ENCODE data around the gene SLC29A2.
A peak's percentile ranks its signal among the peaks of the same experiment; 100 is the strongest.
"Not testable (repeated sequence)": the region's sequence is repeated elsewhere in the genome, so short reads cannot be mapped to it uniquely, and the experiment has no call there.

SLC29A2 gene

DNA sequence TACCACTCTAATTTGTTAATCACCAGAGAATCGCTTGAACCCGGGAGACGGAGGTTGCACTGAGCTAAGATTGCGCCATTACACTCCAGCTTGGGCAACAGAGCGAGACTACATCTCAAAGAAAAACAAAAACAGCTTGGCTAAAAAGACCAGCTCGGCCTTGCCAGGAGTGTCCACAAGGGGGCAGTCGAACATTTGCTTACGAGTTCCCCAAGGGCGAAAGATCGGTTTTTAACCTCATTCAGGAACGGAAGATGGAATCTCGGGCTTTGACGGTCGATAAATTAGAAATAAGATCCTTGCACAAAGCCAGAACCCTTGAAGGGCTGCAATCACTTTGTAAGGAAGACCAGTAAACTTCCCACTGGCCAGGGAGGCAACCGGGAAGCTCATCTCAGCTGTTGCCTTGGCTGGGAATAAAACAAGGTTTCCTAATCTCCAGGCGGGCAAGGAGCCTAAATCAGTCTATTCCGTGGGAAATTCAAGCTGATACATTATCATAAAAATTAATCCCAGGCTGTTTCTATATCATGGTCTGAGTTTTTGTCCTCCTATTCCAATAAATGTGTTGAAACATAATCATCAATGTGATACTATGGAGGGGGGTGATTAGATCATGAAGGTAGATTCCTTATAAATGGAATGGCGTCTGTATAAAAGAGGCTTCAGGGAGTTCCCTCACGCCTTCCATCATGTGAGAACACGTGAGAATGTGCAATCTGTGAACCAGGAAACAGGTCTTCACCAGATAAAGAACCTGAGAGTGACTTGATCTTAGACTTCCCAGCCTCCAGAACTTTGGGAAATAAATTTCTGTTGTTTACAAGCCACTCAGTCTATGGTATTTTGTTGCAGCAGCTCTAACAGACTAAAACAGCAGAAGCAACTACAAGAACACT is 14.9 kb upstream of the SLC29A2 start:
- DNase-seq (ENCODE audit: low read depth in 2 of 2), result peak; percentile 78 to 87

DNA sequence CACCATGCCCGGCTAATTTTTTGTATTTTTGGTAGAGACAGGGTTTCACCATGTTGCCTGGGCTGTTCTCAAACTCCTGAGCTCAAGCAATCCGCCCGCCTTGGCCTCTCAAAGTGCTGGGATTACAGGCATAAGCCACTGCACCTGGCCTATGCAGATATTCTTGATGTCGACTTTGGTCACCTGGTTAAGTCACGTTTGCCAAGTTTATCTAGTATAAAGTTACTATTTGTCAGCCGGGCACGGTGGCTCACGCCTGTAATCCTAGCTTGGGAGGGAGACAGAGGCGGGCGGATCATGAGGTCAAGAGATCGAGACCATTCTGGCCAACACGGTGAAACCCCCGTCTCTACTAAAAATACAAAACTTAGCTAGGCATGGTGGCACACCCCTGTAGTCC is 12.8 kb upstream of the SLC29A2 start:
- DNase-seq (ENCODE audit: low read depth in 2 of 2), result not testable (repeated sequence)

DNA sequence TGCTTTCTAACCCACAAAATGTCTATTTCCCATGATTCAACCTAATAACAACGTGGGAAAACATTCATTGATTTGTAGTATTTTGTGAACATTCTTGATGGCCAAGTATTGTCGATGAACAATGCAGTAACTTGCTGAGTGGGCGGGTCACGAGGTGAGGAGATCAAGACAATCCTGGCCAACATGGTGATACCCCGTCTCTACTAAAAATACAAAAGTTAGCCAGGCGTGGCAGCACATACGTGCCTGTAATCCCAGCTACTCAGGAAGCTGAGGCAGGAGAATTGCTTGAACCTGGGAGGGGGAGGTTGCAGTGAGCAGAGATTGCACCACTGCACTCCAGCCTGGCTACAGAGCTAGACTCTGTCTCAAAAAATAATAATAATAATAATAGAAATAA is 8.7 kb upstream of the SLC29A2 start:
- not testable (repeated sequence) for DNase-seq (ENCODE audit: low read depth in 2 of 2)

DNA sequence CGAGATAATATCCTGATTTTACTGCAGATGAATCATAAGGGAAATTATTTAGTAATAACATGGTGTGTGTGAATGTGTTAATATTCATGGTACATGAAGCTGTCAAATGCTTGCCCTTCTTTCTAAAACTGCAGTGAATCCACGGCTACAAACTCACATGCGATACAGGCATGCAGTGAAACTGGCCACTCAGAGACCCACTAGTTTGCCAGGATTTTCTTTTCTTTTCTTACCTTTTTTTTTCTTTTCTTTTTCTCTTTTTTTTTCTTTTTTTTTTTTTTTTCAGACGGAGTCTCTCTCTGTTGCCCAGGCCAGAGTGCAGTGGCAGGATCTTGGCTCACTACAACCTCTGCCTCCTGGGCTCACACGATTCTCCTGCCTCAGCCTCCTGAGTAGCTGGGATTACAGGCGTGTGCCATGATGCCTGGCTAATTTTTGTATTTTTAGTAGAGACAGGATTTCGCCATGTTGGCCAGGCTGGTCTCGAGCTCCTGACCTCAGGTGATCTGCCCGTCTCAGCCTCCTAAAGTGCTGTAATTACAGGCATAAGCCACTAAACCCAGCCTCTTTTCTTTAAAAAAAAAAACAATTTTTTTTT is 2.2 kb upstream of the SLC29A2 start:
- not testable (repeated sequence) for DNase-seq (ENCODE audit: low read depth in 2 of 2)

DNA sequence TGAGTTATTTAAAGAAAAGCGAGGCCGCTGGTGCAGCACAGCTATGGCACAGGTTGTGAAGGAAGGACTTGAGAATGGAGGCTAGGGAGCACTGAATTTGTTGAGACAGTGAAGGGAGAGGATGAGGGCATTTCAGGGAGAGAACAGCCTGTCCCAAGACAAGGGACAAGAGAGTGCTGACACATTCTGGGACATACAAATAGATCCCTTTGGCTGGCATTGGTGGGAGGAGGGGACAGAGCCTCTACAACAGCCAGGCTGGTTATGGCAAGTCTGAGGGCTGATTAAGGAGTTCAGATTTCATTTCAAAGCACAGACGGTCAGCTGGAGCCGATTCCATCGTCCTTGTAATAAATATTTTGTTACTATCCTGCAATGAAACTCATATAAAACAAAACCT is 1.7 kb upstream of the SLC29A2 start:
- no peak for DNase-seq (ENCODE audit: low read depth in 2 of 2)

DNA sequence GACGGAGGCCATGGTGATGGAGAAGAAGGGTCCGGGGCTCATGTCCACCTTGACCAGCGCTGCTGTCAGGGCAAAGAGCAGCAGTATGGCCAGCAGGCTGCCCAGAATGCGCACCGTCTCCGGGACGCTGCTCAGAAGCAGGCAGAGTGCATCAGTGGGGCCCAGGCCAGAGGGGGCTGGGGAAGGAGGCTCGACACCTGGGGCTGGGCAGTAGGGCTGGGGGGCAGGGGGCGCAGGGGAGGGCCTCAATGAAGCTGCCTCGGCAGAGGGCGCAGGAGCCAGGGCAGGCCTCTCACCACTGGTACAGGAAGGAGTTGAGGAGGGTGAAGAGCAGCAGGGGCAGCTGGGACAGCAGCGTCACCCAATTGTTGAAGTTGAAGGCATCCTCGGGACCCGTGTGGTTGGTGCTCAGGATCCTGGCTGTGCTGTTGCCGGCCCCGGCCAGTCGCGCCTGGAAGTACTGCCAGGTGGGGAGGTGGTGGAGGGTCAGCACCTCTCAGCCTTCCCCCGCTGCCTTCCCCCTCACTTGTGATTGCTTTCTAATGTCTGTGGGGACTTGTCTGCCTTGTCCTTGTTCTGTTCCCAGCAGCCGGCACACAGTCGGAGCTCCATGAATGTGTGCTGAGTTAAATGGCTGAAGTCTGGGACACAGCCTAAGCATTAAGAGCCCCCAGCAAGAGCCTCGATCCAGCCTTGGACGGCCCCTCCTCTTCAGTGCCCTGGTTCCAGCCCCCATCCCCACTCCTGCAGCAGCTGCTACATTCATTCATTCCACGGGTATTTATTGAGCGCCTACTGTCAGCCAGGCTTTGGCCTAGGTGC is 2.3 kb downstream of the SLC29A2 start:
- DNase-seq (ENCODE audit: low read depth in 2 of 2), result no peak

DNA sequence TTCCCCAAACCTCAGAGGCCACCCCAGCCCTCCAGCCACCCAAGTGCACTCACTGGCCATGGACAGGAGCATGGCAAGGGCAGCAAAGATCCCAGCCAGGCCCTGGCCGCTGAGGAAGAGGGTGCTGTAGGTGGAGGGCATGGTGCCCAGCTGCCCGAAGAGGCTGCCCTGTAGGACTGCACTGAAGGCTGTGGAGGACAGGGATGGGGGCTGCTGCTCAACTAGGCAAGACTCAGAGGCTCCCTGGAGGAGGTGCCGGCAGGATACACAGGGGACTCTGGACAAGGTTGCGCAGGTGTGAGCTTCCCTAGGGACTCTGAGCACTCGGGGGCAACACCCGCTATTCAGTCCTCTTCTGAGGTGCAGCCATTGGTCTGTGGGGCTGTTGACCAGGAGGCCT is 3.1 kb downstream of the SLC29A2 start:
- no peak for DNase-seq (ENCODE audit: low read depth in 2 of 2)

DNA sequence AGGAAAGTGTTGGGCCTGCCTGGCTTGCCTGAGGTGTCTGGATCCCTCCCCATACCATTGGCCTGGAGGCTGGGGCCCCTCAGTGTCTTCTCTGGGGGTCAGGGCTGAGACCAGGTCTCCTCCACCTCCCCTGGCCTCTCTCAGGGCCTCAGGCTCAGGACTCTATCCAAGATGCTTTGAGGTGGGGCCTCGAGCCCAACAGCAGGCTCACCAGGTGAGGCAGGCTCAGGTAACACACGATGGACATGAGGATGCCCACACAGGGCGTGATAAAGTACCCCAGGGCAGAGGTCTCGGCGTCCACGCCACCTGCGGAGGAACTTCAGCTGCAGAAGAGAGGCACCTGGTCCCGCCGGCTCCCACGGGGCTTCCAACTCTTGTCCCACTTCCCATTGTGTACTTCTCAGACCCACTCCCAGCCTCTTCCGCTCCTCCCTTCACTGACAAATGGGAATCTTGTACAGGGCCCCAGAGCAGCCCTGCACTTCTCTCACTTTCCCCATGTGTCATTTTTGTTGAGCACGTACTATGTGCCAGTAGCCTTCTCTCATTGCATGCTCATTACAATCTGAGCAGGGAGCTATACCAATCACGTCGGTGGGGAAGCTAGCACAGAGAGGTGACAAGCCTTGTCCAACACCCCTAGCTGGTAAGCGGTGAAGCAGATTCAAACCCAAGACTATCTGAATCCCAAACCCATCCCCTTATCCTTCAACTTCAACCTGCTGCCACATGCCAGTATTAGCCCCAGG is 3.8 kb downstream of the SLC29A2 start:
- no peak for DNase-seq (ENCODE audit: low read depth in 2 of 2)

DNA sequence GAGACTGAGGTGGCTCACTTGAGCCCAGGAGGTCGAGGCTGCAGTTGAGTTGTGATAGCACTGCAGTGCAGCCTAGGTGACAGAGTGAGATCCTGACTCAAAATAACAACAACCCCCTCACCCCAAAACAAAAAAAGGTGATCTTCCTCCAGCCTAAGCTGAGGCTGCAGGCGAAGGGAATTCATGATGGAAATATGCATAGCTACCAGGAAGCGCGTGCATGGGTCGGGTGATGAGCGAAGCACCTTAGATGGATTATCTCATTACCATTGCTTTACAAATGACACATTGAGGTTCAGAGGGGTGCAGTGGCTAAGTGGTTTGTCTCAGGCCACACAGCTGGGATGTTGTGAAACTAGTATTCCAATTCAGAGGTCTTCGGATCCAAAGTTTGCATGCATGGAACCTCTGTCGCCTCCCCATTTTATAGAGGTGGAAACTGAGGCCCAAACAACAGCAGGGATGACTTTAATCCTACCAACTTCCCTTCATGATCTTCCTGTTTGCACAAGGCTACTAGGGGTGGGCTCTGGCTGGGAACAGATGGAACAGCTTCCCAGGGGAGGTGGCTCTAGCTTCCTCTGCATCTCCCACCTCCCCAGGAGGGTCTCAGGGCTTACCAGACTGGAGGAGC is 4.6 kb downstream of the SLC29A2 start:
- DNase-seq (ENCODE audit: low read depth in 2 of 2), result no peak

DNA sequence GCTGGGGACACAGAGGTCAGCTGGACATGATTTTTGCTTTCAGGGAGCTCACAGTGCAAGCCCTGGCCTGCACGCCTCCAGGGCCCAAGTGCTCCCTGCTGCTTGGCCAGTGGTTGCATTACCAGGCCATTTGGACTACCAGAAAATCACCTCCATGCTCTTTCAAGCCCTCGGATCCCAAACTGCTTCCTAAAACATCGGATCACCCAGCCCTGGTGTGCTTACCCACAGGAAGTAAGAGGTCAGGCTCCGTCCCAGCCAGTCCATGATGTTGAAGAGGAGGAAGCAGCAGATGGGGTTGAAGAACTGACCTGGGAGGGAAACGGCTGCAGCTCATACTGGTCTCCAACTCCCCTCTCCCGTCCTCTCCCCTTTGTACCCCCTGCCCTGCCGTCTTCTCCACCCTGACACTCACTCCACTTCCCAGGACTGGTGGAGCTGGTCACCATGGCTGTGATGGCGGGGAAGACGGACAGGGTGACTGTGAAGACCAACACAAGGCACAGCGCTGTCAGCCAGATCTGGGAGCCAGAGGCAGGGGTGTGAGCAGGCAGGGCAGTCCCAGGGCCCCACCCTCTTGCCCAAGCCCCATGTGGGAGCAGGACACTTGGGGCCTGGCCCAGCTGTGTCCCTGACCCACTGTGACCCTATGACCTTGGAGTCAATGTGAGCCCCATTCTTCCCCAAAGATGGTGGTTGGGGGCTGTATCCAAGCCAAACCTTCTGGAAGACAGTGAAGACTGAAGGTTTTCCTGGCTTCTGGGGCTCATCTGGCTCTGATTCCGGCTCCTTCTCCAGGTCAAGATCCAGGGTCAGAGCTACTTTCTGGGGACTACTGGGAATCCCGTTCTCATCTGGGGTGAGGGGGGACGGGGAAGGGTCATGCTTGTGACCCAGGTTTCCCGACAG is 5.6 kb downstream of the SLC29A2 start:
- no peak for DNase-seq (ENCODE audit: low read depth in 2 of 2)

DNA sequence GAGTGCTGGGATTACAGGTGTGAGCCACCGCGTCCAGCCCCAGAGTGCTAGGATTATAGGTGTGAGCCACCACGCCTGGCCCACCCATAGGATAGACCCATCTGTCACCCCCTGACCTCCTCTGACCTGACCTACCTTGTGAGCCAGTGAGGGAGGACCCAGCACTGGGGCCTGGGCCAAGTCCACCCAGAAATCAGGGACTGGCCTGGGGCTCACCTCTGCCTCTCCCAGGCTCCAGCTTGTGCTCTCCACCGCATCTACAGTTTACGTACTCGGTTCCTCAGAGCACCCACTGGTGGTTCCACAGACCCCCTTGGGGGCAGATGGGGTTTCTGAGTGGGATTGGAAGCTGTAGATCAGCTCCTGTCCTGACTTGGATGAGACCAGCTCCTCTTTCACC is 6.4 kb downstream of the SLC29A2 start:
- no peak for DNase-seq (ENCODE audit: low read depth in 2 of 2)

DNA sequence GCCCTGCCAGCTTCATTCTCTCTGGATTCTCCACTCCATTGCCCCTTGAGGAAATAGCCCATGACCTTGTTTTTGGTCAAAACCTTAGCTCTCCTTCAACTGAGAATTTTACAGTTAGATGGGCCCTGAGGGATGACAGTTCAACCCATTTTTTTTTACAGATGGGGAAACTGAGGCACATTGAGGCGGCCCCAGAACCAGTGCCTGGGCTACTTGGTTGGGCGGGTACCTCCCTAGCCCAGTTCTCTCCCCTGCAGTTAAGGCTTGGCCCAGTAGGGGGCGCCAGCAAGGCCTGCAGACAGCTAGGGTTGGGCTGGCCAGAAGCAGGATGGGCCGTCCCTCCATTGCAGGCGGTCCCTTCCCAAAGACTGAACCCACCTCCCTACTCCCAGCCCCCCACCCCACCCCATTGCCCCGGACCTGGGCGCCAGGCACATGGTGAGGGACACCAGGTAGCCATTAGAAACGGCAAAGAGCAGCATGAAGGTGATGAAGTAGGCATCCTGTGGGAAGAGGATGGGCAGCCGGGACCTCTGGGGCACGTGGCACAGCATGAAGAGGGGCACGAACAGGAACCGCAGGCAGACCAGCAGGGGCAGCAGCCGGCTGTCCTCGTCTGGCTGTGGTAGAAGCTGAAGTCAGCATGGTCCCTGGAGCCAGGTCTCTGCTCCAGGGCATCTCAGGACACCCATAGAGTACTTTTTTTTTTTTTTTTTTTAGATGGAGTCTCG is 7.6 kb downstream of the SLC29A2 start:
- peak; percentile 73 to 88 for DNase-seq (ENCODE audit: low read depth in 2 of 2)

DNA sequence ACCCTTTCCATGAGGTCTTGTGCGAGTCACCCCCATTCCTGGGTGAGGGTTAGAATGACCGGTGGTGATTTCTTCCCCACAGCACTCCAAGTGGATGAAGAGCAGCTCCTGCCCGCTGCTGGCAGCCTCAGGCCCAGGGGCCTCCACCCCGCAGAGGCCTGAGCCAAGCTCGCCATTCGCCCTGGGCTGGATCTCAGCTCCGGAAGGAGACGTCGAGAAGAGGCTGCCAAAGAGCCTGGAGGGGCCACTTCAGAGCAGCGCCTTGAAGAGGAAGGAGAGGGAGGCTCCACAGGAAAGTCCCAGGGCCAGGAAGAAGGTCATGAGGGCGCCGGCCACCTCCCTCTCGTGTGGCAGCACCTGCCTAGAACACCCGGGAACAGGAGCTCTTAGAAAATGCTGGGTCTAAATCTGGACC is 8.4 kb downstream of the SLC29A2 start:
- DNase-seq (ENCODE audit: low read depth in 2 of 2), result no peak

DNA sequence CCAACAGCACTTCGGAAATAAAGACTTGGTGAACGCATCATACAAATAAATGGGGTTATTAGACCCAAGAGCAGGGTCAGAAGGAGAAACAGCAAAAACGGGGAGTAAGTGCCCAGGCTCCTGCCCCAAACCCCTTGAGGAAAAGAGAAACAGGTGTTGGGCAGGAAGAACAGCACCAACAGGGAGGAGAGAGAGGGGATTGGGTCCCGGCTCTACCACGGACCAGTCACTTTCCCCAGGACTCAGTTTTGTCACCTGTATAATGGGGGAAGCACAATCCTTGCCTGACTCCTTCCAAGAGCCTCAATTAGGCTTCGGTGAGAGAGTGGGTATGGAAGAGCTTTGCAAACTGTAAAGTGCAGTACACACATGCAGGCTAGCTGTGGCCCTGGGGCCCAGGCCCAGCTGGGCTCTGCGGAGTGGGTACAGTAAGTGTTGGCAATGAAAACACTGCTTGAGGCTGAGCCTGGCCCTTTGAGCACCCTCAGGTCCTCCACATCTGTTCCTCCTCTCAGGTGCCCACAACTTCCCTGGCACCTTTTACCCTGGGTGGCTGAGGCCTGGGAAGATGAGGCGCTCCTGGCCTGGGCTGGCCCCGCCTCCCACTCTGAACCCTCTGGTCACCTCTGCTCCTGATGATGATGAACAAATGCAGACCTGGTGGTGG is 8.9 kb downstream of the SLC29A2 start:
- DNase-seq (ENCODE audit: low read depth in 2 of 2), result no peak

DNA sequence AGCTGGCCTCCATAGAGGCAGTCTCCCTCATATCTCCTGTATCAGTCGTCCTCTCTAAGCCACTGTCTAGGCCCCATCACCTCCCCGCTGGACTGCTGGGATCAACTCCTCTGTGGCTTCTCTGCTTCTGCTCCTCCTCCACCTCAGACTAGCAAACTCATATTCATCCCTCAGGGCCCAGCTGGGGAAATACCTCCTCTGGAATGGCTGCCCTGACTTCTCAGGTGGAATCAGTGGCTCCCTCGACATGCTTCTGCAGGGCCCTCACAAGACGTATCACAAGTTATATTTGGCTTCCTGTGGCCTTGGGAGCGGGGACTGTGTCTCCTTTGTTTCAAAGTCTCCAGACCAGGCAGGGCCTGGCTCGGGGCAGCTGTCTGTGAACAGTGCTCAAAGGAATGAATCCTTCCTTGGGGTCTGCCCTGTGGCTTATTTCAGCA is 10.0 kb downstream of the SLC29A2 start:
- no peak for DNase-seq (ENCODE audit: low read depth in 2 of 2)

DNA sequence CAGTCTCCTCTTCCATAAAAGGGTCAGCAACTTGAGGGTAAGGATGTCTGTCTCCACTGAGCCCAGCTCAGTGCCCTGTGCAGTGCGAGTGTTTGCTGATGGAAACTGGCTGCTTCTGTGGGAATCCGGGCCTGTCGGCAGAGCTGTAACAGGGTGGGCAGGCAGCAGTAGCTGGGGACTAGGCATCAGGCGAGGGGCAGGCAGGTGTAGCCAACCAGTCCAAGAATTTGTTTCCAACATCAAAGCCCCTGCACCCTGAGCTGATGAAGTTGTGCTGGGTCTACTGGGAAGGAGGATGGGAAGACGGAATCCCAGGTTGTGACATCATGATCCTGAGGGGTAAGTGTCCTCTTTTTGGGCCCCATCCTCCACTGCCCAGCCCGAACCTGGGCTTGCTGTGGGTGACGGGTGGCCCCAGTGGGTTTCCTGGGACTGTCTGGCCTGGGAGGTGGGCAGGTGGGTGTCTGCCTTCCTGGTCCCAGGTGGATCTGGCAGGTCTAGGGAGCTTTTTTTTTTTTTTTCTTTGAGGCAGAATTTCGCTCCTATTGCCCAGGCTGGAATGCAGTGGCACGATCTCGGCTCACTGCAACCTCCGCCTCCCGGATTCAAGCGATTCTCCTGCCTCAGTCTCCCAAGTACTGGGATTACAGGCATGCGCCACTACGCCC is 11.0 kb downstream of the SLC29A2 start:
- no peak for DNase-seq (ENCODE audit: low read depth in 2 of 2)

DNA sequence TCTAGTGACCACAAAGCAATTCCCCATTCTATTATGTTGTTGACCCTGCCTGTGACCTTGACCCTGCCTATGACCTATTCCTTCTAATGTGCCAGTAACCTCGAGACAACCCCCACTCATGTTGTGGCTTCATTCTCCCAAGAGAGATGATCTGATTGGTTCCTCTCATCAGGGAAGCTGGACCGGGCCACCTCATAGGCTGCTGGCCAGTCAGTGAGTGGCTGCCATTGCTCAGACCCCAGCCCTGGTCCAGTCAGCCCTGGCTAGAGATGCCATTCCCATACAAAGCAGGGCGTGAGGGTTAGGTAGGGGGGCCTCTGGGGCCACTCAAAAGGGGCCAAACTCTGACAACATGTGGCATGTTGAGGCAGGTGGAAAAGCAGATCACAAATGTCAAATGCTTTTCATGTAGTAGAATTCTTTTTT is 11.9 kb downstream of the SLC29A2 start:
- no peak for DNase-seq (ENCODE audit: low read depth in 2 of 2)

DNA sequence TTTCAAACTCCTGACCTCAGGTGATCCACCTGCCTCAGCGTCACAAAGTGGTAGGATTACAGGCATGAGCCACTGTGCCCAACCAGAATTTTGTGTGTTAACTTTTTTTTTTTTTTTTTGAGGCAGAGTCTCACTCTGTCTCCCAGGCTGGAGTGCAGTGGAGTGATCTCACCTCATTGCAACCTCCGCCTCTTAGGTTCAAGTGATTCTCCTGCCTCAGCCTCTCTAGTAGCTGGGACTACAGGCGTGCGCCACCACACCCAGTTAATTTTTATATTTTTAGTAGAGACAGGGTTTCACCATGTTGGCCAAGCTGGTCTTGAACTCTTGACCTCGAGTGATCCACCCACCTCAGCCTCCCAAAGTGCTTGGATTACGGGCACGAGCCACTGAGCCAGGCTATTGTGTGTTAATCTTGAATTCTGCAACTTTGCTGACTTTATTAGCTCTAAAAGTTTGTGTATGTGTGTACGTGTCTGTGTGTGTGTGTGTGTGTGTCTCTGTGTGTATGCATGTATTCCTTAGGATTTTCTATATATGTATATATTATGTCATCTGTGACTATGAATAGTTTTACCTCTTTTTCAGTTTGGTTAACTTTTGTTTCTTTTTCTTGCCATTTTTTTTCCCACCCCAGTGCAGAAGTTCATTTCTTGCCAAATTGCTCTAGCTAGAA is 20.9 kb downstream of the SLC29A2 start:
- DNase-seq (ENCODE audit: low read depth in 2 of 2), result not testable (repeated sequence)

Measured in stimulated activated CD4-positive, alpha-beta T cell treated with anti-CD3 and anti-CD28 coated beads, Interleukin-4, amount 100 ng/mL, for 48 hours (primary cell).